ENCODE results near the gene ACTG1.

The ACTG1 gene

GRCh38 chr17:81550830-81551457, 38.3 kb upstream of the ACTG1 start:
- no peaks in the 10 kb centered on the region for H3K9me3 Mint-ChIP-seq
- peaks cover 71% of the 10 kb centered on the region for H3K36me3 Mint-ChIP-seq (ENCODE audit: low read depth)
- intact Hi-C loops (cut with micrococcal nuclease): no loop called here
- H3K4me1 Mint-ChIP-seq (ENCODE audit: low read depth): peaks cover 47% of the 10 kb centered on the region
- H3K27me3 Mint-ChIP-seq: no peaks in the 10 kb centered on the region
- H3K27ac Mint-ChIP-seq: peak overlapping the region; percentile 90
- H3K4me3 Mint-ChIP-seq: peak overlapping the region; percentile 92

- intact Hi-C loops (cut with micrococcal nuclease): no loop called here
- Mint-ChIP-seq H3K9me3 (no peaks in the 10 kb centered on the region), H3K27me3 (no peaks in the 10 kb centered on the region), H3K4me3 (peak overlapping the region; percentile 32), H3K36me3 (ENCODE audit: low read depth) (peaks cover 73% of the 10 kb centered on the region), H3K4me1 (ENCODE audit: low read depth) (peaks cover 47% of the 10 kb centered on the region), H3K27ac (no peak overlapping the region)
Measured at GRCh38 chr17:81550285-81550684, 37.7 kb upstream of the ACTG1 start.

- intact Hi-C loops (cut with micrococcal nuclease): no loop called here
- Mint-ChIP-seq H3K27me3 (no peaks in the 10 kb centered on the region), H3K4me1 (ENCODE audit: low read depth) (peaks cover 47% of the 10 kb centered on the region), H3K4me3 (no peak overlapping the region), H3K36me3 (ENCODE audit: low read depth) (peaks cover 78% of the 10 kb centered on the region), H3K9me3 (no peaks in the 10 kb centered on the region), H3K27ac (no peak overlapping the region)
Measured at GRCh38 chr17:81549826-81550225, 37.2 kb upstream of the ACTG1 start.

- no peaks in the 10 kb centered on the region for H3K9me3 Mint-ChIP-seq
- no peak overlapping the region for H3K27ac Mint-ChIP-seq
- intact Hi-C loops (cut with micrococcal nuclease): no loop called here
- no peaks in the 10 kb centered on the region for H3K27me3 Mint-ChIP-seq
- H3K36me3 Mint-ChIP-seq (ENCODE audit: low read depth): peaks cover 85% of the 10 kb centered on the region
- peaks cover 43% of the 10 kb centered on the region for H3K4me1 Mint-ChIP-seq (ENCODE audit: low read depth)
- no peak overlapping the region for H3K4me3 Mint-ChIP-seq
Measured at GRCh38 chr17:81549031-81549557, 36.5 kb upstream of the ACTG1 start.

- Mint-ChIP-seq H3K36me3 (ENCODE audit: low read depth) (peaks cover 96% of the 10 kb centered on the region), H3K4me3 (no peak overlapping the region), H3K27me3 (no peaks in the 10 kb centered on the region), H3K9me3 (no peaks in the 10 kb centered on the region), H3K4me1 (ENCODE audit: low read depth) (peaks cover 28% of the 10 kb centered on the region), H3K27ac (no peak overlapping the region)
- intact Hi-C loops (cut with micrococcal nuclease): no loop called here
Measured at GRCh38 chr17:81547614-81547982, 35.0 kb upstream of the ACTG1 start.

GRCh38 chr17:81546906-81547613, 34.5 kb upstream of the ACTG1 start:
- Mint-ChIP-seq H3K27ac (no peak overlapping the region), H3K27me3 (no peaks in the 10 kb centered on the region), H3K4me3 (no peak overlapping the region), H3K4me1 (ENCODE audit: low read depth) (peaks cover 28% of the 10 kb centered on the region), H3K9me3 (no peaks in the 10 kb centered on the region), H3K36me3 (ENCODE audit: low read depth) (peaks cover 100% of the 10 kb centered on the region)
- intact Hi-C loops (cut with micrococcal nuclease): no loop called here

- no peak overlapping the region for H3K27ac Mint-ChIP-seq
- H3K4me1 Mint-ChIP-seq (ENCODE audit: low read depth): peaks cover 14% of the 10 kb centered on the region
- H3K9me3 Mint-ChIP-seq: no peaks in the 10 kb centered on the region
- no peaks in the 10 kb centered on the region for H3K27me3 Mint-ChIP-seq
- intact Hi-C loops (cut with micrococcal nuclease): no loop called here
- peaks cover 100% of the 10 kb centered on the region for H3K36me3 Mint-ChIP-seq (ENCODE audit: low read depth)
- H3K4me3 Mint-ChIP-seq: no peak overlapping the region
Measured at GRCh38 chr17:81545160-81545949, 32.8 kb upstream of the ACTG1 start.

GRCh38 chr17:81544281-81544974, 31.8 kb upstream of the ACTG1 start:
- H3K27me3 Mint-ChIP-seq: no peaks in the 10 kb centered on the region
- H3K4me3 Mint-ChIP-seq: no peak overlapping the region
- no peaks in the 10 kb centered on the region for H3K9me3 Mint-ChIP-seq
- intact Hi-C loops (cut with micrococcal nuclease): no loop called here
- peaks cover 5% of the 10 kb centered on the region for H3K4me1 Mint-ChIP-seq (ENCODE audit: low read depth)
- H3K27ac Mint-ChIP-seq: no peak overlapping the region
- peaks cover 100% of the 10 kb centered on the region for H3K36me3 Mint-ChIP-seq (ENCODE audit: low read depth)

GRCh38 chr17:81543756-81544155, 31.2 kb upstream of the ACTG1 start:
- Mint-ChIP-seq H3K9me3 (no peaks in the 10 kb centered on the region), H3K4me1 (ENCODE audit: low read depth) (no peaks in the 10 kb centered on the region), H3K36me3 (ENCODE audit: low read depth) (peaks cover 100% of the 10 kb centered on the region), H3K27ac (no peak overlapping the region), H3K27me3 (peaks cover 2% of the 10 kb centered on the region), H3K4me3 (no peak overlapping the region)
- intact Hi-C loops (cut with micrococcal nuclease): no loop called here

GRCh38 chr17:81543339-81543675, 30.7 kb upstream of the ACTG1 start:
- H3K36me3 Mint-ChIP-seq (ENCODE audit: low read depth): peaks cover 100% of the 10 kb centered on the region
- H3K4me1 Mint-ChIP-seq (ENCODE audit: low read depth): no peaks in the 10 kb centered on the region
- intact Hi-C loops (cut with micrococcal nuclease): no loop called here
- no peak overlapping the region for H3K4me3 Mint-ChIP-seq
- peaks cover 6% of the 10 kb centered on the region for H3K27me3 Mint-ChIP-seq
- H3K27ac Mint-ChIP-seq: no peak overlapping the region
- H3K9me3 Mint-ChIP-seq: no peaks in the 10 kb centered on the region

- intact Hi-C loops (cut with micrococcal nuclease): no loop called here
- Mint-ChIP-seq H3K36me3 (ENCODE audit: low read depth) (peaks cover 100% of the 10 kb centered on the region), H3K4me3 (no peak overlapping the region), H3K4me1 (ENCODE audit: low read depth) (peaks cover 6% of the 10 kb centered on the region), H3K27me3 (peaks cover 12% of the 10 kb centered on the region), H3K9me3 (no peaks in the 10 kb centered on the region), H3K27ac (no peak overlapping the region)
Measured at GRCh38 chr17:81542431-81543338, 30.1 kb upstream of the ACTG1 start.

- Mint-ChIP-seq H3K36me3 (ENCODE audit: low read depth) (peaks cover 86% of the 10 kb centered on the region), H3K4me3 (no peak overlapping the region), H3K27me3 (peaks cover 26% of the 10 kb centered on the region), H3K27ac (no peak overlapping the region), H3K9me3 (no peaks in the 10 kb centered on the region), H3K4me1 (ENCODE audit: low read depth) (peaks cover 12% of the 10 kb centered on the region)
- intact Hi-C loops (cut with micrococcal nuclease): no loop called here
Measured at GRCh38 chr17:81541123-81541522, 28.5 kb upstream of the ACTG1 start.

- no peak overlapping the region for H3K27ac Mint-ChIP-seq
- peaks cover 81% of the 10 kb centered on the region for H3K36me3 Mint-ChIP-seq (ENCODE audit: low read depth)
- no peaks in the 10 kb centered on the region for H3K9me3 Mint-ChIP-seq
- H3K4me1 Mint-ChIP-seq (ENCODE audit: low read depth): peaks cover 12% of the 10 kb centered on the region
- intact Hi-C loops (cut with micrococcal nuclease): no loop called here
- H3K27me3 Mint-ChIP-seq: peaks cover 31% of the 10 kb centered on the region
- no peak overlapping the region for H3K4me3 Mint-ChIP-seq
Measured at GRCh38 chr17:81540676-81541027, 28.1 kb upstream of the ACTG1 start.

Measured in dendritic cell treated with granulocyte-macrophage colony-stimulating factor and Interleukin-4, amounts not matched to agents 40 ng/mL and 50 ng/mL, for 4 days (primary cell).